Activated T-cell treated with anti-CD3 and anti-CD28 coated beads, Interleukin-2, amount 50 U/mL, for 48 hours (primary cell): ENCODE results near the gene HEPACAM.

ENCODE experiments used
- DNase-seq, 2 experiments: peaks; one replicate each; pipeline ENCODE4 v3.0.0-alpha.2; 2020

HEPACAM gene

DNA sequence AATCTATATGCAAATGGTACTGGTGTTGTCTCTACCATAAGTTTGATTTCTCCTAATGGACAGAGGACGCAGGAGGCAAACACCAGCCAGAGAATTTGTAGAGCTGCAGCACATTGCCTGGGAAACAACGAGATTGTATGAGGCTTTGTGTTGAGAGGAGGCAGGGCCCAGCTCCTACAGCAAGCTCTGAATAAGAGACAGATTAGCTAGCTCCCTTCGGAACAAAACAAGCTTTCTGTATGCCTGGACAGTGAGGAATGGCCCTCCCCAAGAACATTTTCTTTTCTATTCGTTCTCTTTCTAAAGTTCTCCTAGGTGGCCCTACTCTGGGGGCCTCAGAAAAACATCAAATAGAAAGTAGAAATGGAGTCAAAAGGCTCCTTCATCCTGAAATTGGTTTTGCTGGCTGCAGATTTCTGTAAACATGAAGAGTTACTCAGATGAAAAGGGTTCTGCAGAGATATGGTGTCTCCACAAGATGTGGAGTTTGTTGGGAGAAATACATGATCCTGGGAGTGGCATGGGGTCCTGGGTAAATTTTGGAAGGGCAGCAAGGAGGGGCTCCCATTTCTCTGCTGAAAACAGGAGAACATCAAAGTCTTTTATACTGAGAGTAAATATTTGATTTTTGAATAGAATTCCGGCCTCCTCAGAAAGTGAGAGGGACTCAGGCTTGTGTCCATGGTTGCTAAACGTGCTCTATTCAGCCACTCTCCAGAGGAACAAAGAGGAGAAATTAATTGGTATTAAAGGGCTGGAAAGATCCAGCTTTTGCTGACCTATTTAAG, 6.8 kb upstream of the HEPACAM start:
- no peak for DNase-seq

DNA sequence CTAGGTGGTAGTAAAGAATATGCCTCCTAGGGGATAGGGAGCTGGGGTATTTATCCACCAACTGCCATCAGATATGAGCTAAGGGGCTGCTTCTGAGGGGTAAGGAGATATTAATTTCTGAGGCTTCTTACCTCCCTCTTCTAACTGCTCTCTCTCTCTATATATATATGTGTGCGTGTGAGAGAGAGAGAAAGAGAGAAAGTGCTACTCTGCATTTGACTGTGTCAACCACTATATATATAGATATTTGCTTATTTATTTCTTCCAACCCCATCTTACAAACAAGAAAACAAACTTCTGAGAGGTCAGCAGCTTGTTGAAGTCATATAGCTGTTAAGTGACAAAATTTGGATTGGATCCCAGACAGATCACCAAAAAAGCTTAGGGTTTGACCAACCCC, 5.9 kb upstream of the HEPACAM start:
- DNase-seq, result no peak

DNA sequence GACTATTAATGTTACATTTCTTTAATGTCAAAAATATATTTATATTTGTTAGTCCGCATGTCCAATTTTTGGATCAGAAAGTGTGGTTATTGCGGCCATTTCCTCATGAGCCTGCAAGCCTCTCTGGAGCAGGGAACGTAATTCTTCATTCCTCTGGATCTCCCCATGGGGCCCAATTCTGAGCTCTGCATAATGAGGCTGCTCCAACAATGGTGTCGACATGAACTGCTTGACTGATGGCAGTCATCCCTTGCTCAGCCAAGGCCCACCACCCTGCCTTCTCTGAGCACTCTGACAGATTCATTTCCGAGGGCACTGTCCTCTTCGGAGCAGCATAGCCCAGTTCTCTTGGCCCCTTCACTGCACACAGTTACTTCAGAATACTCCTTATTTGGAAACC, 3.1 kb upstream of the HEPACAM start:
- DNase-seq, result no peak

DNA sequence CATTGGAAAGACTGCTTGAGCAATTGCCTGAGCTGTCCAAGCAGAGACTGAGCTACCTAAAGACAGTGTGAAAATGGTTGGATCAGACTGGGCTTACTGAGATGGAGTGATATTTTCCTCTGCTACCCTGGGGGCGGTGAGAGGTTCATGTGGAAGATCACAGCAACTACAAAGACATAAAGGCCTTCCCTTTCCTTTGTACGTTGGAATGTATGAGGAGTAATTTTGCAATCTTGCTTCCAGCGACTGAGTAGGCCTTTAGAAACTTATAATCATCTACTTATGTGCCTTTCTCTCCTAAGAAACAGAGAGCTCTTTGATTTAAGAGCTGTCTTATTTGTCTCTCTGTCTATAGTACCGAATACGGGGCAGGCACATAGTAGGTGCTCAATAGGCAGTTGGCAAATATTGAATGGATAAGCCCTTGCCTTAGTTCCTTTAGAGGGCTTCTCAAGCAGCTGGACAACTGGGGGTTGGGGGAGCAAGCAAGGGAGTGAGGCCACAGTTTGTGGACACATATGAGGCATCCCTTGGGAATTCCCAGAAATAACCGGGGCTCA, 2.4 kb upstream of the HEPACAM start:
- no peak for DNase-seq

DNA sequence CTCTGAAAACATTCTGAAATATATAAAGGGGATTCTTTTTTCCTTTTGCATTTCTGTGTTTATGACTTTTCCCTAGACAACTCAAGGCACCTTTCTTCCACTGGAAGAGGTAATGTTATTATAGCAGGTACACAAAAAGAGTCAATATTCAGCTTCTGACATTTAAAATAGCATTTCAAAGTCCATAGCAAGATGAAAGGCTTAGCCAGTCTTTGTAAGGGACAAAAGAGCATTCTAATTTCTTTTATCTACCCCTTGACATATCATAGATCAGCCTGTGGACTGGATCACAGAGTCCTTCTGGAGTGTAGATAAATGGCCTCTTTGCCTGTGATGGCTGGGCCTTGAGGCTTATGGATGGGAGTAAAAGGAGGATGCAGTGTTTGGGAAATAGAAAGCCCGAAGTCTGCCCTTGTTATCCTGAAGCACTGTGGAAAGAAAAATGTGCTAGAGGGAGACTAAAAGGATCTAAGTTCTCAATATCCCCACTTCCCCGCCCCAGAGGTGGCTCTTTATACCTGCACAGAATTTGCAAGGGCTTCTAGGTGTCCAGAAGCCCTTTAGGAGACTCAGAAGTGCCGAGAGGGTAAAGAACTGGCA, 1.6 kb upstream of the HEPACAM start:
- DNase-seq, result no peak

DNA sequence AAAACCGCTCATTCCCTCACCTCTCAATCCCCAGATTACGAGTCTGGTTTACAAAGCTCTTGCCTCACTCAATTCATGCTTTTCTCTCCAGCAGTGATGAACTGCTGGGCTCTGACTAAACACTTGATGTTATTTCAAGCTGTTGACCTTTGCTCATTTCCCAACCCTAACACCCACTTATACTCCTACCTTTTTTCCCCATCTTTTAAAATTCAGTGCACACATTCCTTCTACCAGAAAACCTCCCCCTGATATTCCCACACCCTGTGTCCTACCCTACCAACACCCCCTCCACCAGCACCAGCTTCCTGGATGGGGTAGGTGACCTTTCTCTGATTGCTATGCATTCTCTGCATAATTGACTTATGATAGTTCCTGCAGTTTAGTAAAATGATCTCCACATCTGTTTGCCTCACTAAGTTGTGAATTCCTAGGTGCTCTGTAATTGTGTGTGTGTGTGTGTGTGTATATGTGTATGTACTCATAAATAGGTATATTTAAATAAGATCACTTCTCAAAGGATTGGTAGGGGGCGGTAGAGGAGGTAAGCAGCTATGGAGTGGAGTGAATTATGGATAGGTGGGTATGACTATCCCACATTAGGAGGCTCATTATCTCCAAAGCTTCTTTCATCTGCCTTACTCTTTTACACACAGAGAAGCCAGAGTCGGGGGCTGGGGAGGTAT, 842 bp downstream of the HEPACAM start:
- no peak for DNase-seq

DNA sequence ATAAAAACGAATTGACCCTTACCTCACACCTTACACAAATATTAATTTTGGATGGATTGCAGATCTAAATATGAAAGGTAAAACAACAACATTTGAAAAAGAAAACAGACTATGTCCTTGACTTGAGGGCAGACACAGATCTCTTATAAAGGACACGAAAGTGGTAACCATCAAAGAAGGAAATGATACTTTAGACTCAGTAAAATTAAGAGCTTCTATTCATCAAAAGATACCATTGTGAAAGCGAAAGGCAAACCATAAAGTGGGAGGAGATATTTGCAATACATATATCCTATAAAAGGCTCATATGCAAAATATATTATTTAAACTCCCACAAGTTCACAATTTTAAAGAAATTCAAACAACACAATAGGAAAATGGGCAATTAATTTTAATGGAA, 5.0 kb downstream of the HEPACAM start:
- no peak for DNase-seq

DNA sequence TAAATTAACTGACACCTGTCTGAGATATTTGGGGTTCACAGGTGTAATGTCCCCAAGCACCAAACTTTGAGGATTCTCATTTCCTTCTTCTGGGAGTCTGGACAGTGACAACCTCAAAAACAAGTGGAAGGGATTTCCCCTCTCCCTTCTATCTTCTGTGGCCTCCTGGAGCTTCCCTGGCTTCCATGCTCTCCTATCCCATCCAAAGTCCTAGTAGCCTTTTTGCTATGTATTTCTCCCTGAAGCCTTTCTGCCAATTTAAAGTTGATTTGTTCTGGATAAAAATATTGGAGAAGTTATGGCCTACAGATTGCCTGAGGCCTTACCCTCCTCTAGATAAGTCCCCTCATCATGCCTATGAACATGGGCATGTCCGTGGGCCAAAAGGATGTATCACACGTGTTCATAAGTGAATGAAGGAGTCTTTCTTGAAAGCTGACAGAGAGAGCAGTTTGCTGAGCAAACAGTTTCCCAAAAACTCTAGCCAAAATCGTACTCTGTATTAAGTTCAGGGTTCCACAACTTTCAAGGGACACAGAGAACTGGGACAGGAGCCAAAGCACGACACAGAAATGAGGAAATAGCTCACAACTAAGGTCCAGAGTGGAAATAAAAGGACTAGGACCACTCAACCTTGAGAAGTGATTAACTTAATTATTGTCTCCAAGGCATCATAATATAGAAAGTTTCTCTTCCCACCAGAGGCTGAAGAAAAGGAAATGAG, 6.7 kb downstream of the HEPACAM start:
- no peak for DNase-seq

DNA sequence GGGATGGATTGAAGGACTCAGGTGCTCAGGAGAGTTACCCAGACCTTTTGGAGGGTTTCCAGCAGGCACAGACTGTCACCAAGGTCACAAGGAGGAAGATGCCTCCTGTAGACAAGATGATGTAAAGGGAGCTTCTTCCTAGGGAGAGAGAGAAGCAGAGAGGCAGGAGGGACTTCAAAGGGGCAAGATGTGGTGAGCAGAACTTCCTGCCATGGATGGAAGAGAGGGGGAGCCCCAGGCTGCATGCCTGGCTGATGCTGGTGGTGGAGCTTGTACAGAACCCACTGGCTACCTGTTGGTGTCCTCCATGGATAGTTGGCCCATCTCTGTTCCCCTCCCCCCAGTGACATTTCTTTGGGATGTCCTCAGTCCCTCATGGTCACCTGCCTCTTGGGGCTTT, 12.6 kb downstream of the HEPACAM start:
- DNase-seq, result no peak

DNA sequence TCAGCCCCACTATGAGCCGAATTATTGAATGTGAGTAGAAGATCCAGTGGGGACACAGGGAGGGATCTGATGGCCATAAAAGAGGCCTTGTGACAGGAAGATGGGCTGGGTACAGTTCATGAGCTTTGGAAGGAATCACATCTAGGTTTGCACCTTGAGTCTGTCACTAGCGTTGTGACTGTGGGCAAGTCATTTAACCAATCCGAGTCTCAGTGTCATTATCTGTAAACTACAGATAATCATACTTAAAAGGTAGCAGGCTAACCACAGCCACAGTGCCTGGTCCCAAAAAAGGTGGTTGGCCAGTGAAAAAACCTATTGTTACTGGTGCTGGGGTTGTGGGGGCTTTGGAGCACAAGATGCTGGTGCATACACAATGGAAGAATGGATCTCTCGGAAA, 13.0 kb downstream of the HEPACAM start:
- DNase-seq, result no peak

DNA sequence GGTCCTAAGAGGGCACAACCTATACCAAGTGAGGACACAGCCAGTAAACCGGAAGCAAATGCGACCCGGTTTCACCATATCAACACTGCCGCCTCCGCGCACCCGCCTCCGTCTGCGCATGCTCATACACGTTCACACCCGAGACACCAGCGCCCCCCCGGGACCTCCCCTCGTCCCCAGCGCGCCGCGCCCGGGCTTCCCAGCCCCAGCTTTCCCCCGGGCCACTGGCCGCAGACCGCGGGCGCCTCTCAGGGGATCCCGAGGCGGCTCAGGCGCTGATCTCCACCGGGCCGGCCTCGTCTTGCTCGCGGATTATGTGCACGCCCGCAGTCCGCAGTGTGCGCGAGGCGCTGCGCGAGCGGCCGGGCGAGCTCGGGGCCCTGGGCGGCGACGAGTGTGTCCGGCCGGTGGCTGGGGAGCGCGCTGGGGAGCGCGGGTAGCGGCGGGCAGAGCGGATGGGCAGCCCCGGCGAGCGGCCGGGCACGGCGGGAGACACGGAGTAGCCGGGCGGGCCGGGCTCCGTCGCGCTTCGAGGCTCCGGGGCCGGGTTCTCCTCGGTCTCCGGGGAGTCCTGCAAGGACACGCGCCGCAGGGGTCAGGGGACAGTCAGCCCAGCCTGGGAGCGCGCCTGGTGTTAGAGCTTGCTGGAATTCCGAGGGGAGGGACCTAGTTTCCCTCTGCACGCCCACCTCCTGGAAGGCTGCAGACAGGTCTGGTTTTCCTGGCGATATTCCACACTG, 14.8 kb downstream of the HEPACAM start:
- peak; percentile 81 to 85 for DNase-seq

DNA sequence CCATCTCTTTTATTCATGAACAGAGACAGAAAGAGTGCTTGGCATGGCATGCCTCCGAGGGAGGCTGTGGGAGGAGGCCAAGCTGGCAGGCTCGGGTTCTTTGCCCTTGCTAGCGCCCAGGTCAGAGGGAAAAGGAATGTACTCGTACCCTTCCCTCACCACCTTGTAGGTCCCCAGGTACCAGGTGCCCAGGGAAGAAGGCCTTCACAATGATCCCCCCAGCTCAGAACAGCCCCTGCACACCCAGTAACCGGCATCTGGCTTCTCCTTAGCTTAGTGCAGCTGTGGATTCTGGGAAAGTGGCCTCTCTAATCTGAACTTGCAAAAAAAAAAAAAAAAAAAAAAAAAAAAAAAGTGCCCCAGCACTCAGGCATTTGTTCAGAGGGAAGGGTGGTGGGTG, 15.5 kb downstream of the HEPACAM start:
- no peak for DNase-seq

DNA sequence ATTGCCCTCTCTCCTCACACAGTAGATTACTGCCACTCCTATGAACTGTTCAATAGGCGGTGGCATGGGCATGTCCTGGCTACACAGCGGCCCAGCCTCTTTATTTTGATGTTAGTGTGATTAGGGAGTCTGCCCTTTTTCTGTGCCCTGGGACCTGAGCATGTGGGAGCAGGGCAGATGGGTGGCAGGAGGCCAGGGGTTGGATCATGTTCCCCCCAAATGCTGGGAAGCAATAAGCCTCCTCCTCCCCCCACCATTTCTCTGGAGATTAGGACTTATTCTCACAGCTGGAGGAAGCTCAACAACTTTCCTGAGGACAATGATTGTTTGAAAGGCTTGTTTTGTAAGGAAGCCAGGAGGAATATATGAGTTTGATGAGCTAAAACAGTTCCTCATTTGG, 15.9 kb downstream of the HEPACAM start:
- DNase-seq, result no peak

DNA sequence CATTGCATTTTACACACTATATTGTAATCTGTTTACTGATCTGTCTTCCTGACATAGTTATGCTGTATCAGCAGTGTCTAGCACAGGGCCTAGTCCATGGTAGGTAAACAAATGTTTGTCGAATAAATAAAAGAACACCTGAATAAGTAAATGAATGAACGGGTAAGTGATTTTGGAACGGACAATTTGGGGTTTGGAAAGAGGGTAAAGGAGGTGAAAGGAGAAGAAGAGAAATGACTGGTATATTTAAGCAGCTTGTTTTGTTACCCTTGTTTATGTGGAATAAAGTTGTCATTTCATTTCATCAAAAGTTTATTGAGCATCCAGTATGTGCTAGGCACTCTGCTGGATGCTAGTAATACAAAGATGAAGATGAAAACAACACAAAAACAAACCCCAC, 16.9 kb downstream of the HEPACAM start, which contains the start of gene HEPN1:
TSS of gene HEPN1 (plus strand) at position 301 of the 400 bp plus-strand sequence.
- no peak for DNase-seq

DNA sequence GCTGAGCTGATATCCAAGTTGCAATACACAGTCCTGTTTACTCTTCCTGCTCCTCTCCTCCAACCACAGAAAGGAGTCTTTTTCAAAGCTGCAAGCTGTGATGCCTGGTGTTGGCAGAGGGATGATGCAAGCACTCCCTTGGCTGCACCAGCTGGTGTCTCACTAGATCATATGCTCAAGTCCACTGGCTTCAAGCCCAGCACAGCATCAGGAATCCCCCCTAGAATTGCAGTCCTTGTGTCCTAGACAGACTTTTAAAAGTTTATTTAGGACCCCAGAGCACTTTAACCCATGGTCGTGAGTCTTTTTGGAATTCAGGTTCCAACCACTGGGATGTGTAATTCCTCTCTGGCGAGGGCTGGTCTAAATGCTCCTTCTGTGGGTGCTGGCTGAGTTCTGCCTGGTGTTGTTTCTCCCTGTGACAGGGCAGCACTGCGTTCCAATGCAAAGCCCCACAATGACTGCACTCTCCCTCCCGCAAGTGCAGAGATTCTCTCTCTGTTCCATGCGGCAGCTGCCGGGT, 18.7 kb downstream of the HEPACAM start:
- DNase-seq, result no peak

DNA sequence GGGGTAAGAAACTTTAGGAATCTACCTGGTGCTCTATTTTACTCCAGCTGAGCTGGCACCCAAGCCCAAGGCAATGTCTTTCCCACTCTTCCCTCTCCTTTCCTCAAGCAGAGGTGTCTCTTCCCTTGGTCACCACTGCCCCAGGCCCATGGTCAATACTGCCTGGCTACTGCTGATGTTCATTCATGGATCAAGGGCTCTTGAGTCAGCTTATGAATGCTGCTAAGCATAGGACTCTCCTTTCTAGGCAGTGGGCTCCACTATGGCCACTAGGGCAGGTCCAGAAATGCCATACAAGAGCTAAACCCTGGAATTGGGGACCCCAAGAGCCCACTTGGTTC, 19.5 kb downstream of the HEPACAM start:
- no peak for DNase-seq

DNA sequence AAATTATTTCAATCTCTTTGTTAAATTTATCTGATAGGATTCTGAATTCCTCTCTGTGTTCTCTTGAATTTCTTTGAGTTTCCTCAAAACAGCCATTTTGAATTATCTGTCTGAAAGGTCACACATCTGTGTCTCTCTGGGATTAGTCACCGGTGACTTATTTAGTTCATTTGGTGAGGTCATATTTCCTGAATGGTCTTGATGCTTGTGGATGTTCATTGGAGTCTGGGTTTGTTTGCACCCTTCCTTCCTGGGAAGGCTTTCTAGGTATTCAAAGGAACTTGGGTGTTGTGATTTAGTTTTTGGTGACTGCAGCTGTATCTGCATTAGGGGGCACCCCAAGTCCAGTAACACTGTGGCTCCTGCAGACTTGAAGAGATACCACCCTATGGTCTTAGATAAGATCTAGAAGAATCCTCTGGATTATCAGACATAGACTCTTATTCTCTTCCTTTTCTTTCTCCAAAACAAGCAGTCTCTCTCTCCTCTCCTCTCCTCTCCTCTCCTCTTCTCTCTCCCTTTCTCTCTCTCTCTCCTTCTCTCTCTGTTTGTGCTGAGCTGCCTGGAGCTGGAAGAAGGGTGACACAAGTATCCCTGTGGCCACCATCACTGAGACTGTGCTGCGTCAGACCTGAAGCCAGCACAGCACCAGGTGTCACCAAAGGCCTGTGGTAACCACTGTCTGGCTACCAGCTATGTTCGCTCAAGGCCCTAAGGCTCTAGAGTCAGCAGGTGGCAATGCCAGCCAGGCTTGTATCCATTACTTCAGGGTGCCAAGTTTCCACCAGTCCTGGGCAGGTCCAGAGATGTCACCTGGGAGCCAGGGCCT, 20.1 kb downstream of the HEPACAM start:
- no peak for DNase-seq

DNA sequence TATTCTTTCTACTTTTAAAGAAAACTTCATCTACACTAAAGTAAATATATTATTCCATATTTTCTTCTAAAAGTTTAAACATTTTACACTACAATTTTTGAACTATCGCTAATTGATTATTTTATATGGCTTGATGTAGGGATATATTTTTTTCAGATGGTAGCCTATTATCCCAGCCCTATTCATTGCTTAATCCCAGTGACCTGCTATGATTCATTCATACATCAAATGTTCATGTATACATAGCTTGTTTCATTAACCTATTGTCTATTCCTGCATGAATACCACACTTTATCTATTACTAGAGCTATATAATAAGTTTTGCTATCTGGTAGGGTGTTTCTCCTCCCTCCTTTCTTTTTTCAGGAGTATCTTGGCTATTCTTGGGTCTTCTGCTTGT, 33.2 kb downstream of the HEPACAM start:
- no peak for DNase-seq

DNA sequence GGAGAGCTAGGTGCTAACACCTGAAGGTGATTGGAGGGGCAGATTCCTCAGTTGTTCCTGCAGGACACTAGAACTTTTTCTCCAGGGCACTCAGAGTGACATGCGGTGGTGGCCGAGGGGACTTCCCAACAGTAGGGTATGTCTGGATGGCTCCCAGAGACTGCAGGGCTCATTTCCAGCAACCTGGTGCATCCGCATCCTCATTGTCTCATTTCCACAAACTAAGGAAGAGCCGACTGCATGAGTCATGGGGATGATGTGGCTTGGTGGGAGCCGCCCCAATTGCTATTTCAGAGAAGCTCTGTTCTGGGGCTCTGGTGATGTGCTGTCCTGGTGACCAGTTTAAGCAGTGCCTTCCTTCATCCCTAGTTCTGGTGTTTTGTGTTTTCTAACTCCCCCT, 35.4 kb downstream of the HEPACAM start:
- no peak for DNase-seq

DNA sequence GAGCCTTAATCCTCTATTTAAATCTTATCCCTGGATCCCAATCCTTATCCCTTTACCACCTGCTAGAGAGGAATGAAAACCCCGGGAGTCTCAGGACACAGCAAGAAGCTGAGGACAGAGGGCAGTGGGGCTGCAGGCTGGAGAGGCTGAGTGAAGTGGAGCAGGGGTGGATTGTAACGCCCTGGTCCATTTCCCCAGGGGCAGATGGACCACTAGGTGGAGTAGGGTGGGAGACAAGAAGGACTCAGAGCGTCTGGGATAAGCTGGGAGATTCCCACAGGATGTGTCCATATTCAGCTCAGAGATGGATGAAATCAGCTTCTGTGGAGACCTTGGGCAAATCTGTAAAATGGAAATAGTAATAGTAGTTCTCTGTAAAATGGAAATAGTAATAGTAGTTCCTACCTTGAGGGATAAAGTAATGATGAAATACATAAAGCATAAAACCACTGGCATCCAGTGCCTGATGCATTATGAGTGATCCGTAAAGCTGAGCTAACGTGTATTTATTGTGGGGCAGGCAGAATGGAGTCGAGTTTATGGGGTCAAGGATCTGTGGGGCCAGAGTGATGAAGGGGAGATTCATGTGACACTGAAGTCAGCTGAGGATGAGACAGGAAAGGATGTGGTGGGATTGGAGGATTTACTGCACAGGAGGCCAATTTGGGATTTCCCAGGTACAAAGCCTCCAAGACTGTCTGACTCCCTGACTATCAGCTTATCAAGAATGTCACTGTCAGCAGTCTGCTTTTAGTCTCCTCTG, 36.3 kb downstream of the HEPACAM start:
- DNase-seq, result no peak

DNA sequence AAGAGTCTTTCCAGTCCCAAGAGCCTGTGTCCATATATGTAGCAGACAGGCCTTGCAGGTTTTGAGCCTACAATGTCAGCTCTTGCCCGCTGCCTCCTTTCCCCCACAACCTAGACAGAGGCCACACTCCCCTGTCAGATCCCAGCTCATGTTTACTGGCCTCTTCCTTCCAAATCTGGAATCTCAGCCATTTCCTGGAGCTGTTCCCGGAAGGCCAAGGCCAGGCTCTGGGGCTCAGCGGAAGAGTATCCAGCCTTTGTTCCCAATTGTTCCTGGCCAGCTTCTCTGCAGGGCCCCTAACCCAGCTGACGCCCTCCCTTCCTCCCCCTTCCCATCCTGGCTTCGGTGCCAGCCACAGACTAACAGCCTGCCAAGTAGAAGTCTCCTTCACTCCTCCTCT, 37.1 kb downstream of the HEPACAM start:
- no peak for DNase-seq
